IMR-90 (cell line): ENCODE results near the gene IP6K3. TPM values are rescaled to one million over a fixed set of nuclear protein-coding genes. Genes with fewer than 3 reads are reported as not detected.

Source experiments
- ATAC-seq: fragments of 200-7000 bp; cut with Tn5 transposase; 2 replicates; pipeline ENCODE4 v1.9.1; 2020; ENCODE audit warnings: low read depth, mild to moderate bottlenecking, moderate library complexity
- BruUV-seq: library from RNA; stranded (reverse); fragments of 400-500 nt; replicated peaks from 2 replicates; lab custom pipeline; 2021; lab: Mats Ljungman, UMichigan
- CTCF ChIA-PET: fragments of 300-600 bp; formaldehyde crosslinking; extraction: SDS; loops from one replicate; lab custom pipeline; 2021; ENCODE audit warnings: antibody characterized with exemption; lab: Yijun Ruan, JAX
- POLR2A ChIA-PET: fragments of 300-600 bp; sonication (Branson Sonifier 250); formaldehyde crosslinking; loops from one replicate; lab custom pipeline; 2022; ENCODE audit warnings: antibody characterized with exemption; ENCODE audit not compliant: unreplicated experiment; lab: Charles Lee
- DNase-seq: peaks from one replicate; pipeline ENCODE4 v3.0.0; 2013
- H2AFZ ChIP-seq: replicated peaks from 2 replicates; pipeline ENCODE3; 2013; ENCODE audit warnings: low read length, mild to moderate bottlenecking; ENCODE audit not compliant: poor library complexity
- H2AK5ac ChIP-seq: 2 replicates; pipeline ENCODE4 v1.6.1; 2013; ENCODE audit warnings: low read depth, low read length, inconsistent platforms
- H2AK9ac ChIP-seq: replicated peaks from 2 replicates; pipeline ENCODE3; 2013; ENCODE audit warnings: mild to moderate bottlenecking, low read depth, low read length, moderate library complexity; ENCODE audit not compliant: poor library complexity
- H2BK120ac ChIP-seq: 2 replicates; pipeline ENCODE4 v1.6.1; 2013; ENCODE audit warnings: low read depth, low read length, inconsistent platforms
- H2BK15ac ChIP-seq: 3 replicates; pipeline ENCODE4 v1.6.1; 2013; ENCODE audit warnings: low read depth, low read length, inconsistent platforms
- H2BK20ac ChIP-seq: 2 replicates; pipeline ENCODE4 v1.6.1; 2013; ENCODE audit warnings: low read depth, mild to moderate bottlenecking, inconsistent platforms, low read length, moderate library complexity
- H2BK5ac ChIP-seq: 2 replicates; pipeline ENCODE4 v1.6.1; 2013; ENCODE audit warnings: mild to moderate bottlenecking, low read depth, low read length, inconsistent platforms; ENCODE audit not compliant: poor library complexity, severe bottlenecking
- H3K14ac ChIP-seq: replicated peaks from 2 replicates; pipeline ENCODE4 v1.6.1; 2013; ENCODE audit warnings: low read depth, low read length, inconsistent platforms
- H3K18ac ChIP-seq: 2 replicates; pipeline ENCODE4 v1.6.1; 2013; ENCODE audit warnings: low read depth, low read length, control low read depth
- H3K23ac ChIP-seq: 2 replicates; pipeline ENCODE4 v1.6.1; 2013; ENCODE audit warnings: low read depth, low read length, inconsistent platforms
- H3K27ac ChIP-seq: 2 replicates; pipeline ENCODE4 v1.5.1; 2013; ENCODE audit warnings: mild to moderate bottlenecking, control low read depth, low read length; ENCODE audit not compliant: insufficient read depth
- H3K27me3 ChIP-seq: 2 replicates; pipeline ENCODE4 v1.6.1; 2013; ENCODE audit warnings: low read length; ENCODE audit not compliant: control insufficient read depth, insufficient read depth
- H3K36me3 ChIP-seq: 2 replicates; pipeline ENCODE4 v1.6.1; 2013; ENCODE audit warnings: low read length, mixed read lengths; ENCODE audit not compliant: control insufficient read depth, insufficient read depth
- H3K4ac ChIP-seq: 2 replicates; pipeline ENCODE4 v1.6.1; 2013; ENCODE audit warnings: low read depth, low read length, inconsistent platforms
- H3K4me1 ChIP-seq: 2 replicates; pipeline ENCODE4 v1.6.1; 2013; ENCODE audit warnings: low read length, mixed read lengths; ENCODE audit not compliant: control insufficient read depth, insufficient read depth
- H3K4me2 ChIP-seq: 2 replicates; pipeline ENCODE4 v1.6.1; 2013; ENCODE audit warnings: low read depth, mild to moderate bottlenecking, control low read depth, low read length, moderate library complexity
- H3K4me3 ChIP-seq: 2 replicates; pipeline ENCODE4 v1.5.1; 2013; ENCODE audit warnings: low read depth, mild to moderate bottlenecking, control low read depth, low read length, moderate library complexity; ENCODE audit not compliant: insufficient read depth
- H3K56ac ChIP-seq: 2 replicates; pipeline ENCODE4 v1.6.1; 2013; ENCODE audit warnings: low read length, inconsistent platforms; ENCODE audit not compliant: insufficient read depth; ENCODE audit errors: extremely low read depth
- H3K79me1 ChIP-seq, 2 experiments: 2 replicates each; pipeline ENCODE4 v1.6.1; 2013; ENCODE audit warnings: low read length in 2 of 2, inconsistent platforms in 1 of 2, low read depth in 1 of 2
- H3K9ac ChIP-seq: 2 replicates; pipeline ENCODE4 v1.6.1; 2013; ENCODE audit warnings: low read depth, low read length, control low read depth
- H3K9me1 ChIP-seq: 2 replicates; pipeline ENCODE4 v1.6.1; 2013; ENCODE audit warnings: low read length, inconsistent platforms; ENCODE audit not compliant: insufficient read depth
- H3K9me3 ChIP-seq: 2 replicates; pipeline ENCODE4 v1.6.1; 2013; ENCODE audit warnings: low read length; ENCODE audit not compliant: control insufficient read depth, insufficient read depth
- H4K20me1 ChIP-seq: 2 replicates; pipeline ENCODE4 v1.6.1; 2013; ENCODE audit warnings: low read length, inconsistent platforms; ENCODE audit not compliant: insufficient read depth
- H4K5ac ChIP-seq: 2 replicates; pipeline ENCODE4 v1.6.1; 2013; ENCODE audit warnings: mild to moderate bottlenecking, low read depth, low read length, control low read depth
- H4K8ac ChIP-seq, 2 experiments: 2 replicates each; pipeline ENCODE4 v1.6.1; 2013; ENCODE audit warnings: low read depth in 2 of 2, low read length in 2 of 2, control low read depth in 1 of 2, inconsistent platforms in 1 of 2
- H4K91ac ChIP-seq: 2 replicates; pipeline ENCODE4 v1.6.1; 2013; ENCODE audit warnings: low read depth, low read length, inconsistent platforms; ENCODE audit not compliant: insufficient read depth
- BHLHE40 ChIP-seq: fragments of 150-350 bp; IDR thresholded peaks from 2 replicates; pipeline ENCODE4 v1.6.1; 2016; ENCODE audit warnings: mild to moderate bottlenecking, low read depth, low read length
- ELK1 ChIP-seq: fragments of 150-350 bp; IDR thresholded peaks from 2 replicates; pipeline ENCODE4 v1.6.1; 2016; ENCODE audit warnings: low read depth, mild to moderate bottlenecking, low read length, moderate library complexity, borderline replicate concordance
- FOS ChIP-seq: fragments of 150-350 bp; IDR thresholded peaks from 2 replicates; pipeline ENCODE4 v1.6.1; 2016; ENCODE audit warnings: low read depth, low read length
- MAFK ChIP-seq: IDR thresholded peaks from 2 replicates; pipeline ENCODE4 v1.6.1; 2012; ENCODE audit warnings: low read depth, low read length, improper control_type of control experiment
- MXI1 ChIP-seq: IDR thresholded peaks from 2 replicates; pipeline ENCODE4 v1.6.1; 2012; ENCODE audit warnings: low read depth, mild to moderate bottlenecking, low read length, moderate library complexity, borderline replicate concordance
- RAD21 ChIP-seq: IDR thresholded peaks from 2 replicates; pipeline ENCODE4 v1.6.1; 2012; ENCODE audit warnings: low read length, improper control_type of control experiment
- RCOR1 ChIP-seq: IDR thresholded peaks from 2 replicates; pipeline ENCODE4 v1.6.1; 2012; ENCODE audit warnings: mild to moderate bottlenecking, low read length, improper control_type of control experiment; ENCODE audit not compliant: insufficient replicate concordance
- WGBS, 2 experiments: methylation state at CpG; one replicate each; pipeline versions ENCODE4 v1.1.5 to v1.1.7; 2013; ENCODE audit warnings: missing lambda C conversion rate in 2 of 2; ENCODE audit not compliant: insufficient read length in 1 of 2; ENCODE audit errors: extremely low coverage in 2 of 2; 5-methylcytosine and 5-hydroxymethylcytosine counted together
- dilution Hi-C: fragments of 300-500 bp; cut with HindIII; formaldehyde crosslinking; loops from one replicate; pipeline ENCODE4 v1.14.3; 2018; ENCODE audit warnings: low sequenced_read_pairs; ENCODE audit not compliant: unreplicated experiment
- in situ Hi-C: fragments of 300-500 bp; cut with MboI; formaldehyde crosslinking; loops from 3 replicates; pipeline ENCODE4 v1.14.3; 2019; ENCODE audit warnings: low sequenced_read_pairs, inconsistent platforms, mixed read lengths
- intact Hi-C: fragments of 100-400 bp; cut with micrococcal nuclease; formaldehyde crosslinking; loops from 2 replicates; pipeline ENCODE4 v1.10.0; 2022
- polyA plus RNA-seq, 3 experiments: library from polyadenylated mRNA; depleted of rRNA; stranded (reverse); fragments of >200 nt; gene quantifications; 2 replicates each; pipeline ENCODE4 v1.2.3, GENCODE V29; 2012; ENCODE audit warnings: low replicate concordance in 1 of 3
- total RNA-seq: library from RNA; depleted of rRNA; stranded (reverse); fragments of >200 nt; gene quantifications from 2 replicates; pipeline ENCODE4 v1.2.3, GENCODE V29; 2012
- TF ChIP-seq, protein P1 (sequence below): fragments of 150-350 bp; IDR thresholded peaks from 2 replicates; pipeline ENCODE4 v1.6.1; 2017; ENCODE audit warnings: mild to moderate bottlenecking, antibody characterized with exemption, low read length, low read depth

The IP6K3 gene
- total and polyA plus RNA-seq, 2 of the 4 experiments (the other 2 are of a cell fraction) = 0.18 to 0.51 TPM

- no peak overlapping the region for H2AK5ac ChIP-seq
- no peak overlapping the region for H2BK20ac ChIP-seq
- H3K9ac ChIP-seq = no peak overlapping the region
- no peak overlapping the region for H3K4me2 ChIP-seq
- no peak overlapping the region for H2BK15ac ChIP-seq
- peaks cover 5% of the 10 kb centered on the region for H3K4me1 ChIP-seq
- no peak overlapping the region for H3K23ac ChIP-seq
- peaks cover 4% of the 10 kb centered on the region for H3K36me3 ChIP-seq
- H4K20me1 ChIP-seq = no peaks in the 10 kb centered on the region
- intact Hi-C loops (no loop called here), in situ Hi-C loops (loop anchor here (10.0 kb wide), 1 partner anchor 440 kb away; no protein-coding TSS in a partner anchor), dilution Hi-C loops (no loop called here)
- ChIA-PET POLR2A (no interaction called here), CTCF (interaction anchor here (1.5 kb wide), 1 partner anchor 10 kb away, joined by 3 read pairs; no protein-coding TSS in a partner anchor)
- no peak overlapping the region for H3K27ac ChIP-seq
- H3K56ac ChIP-seq = no peak overlapping the region
- H2AK9ac ChIP-seq = no peak overlapping the region
- no peak overlapping the region for H2BK120ac ChIP-seq
- ATAC-seq = no peak
- peaks cover 16 to 19% of the 10 kb centered on the region in 2 experiments for H3K79me1 ChIP-seq
- H2AFZ ChIP-seq = no peak overlapping the region
- no peak for DNase-seq
- no peak overlapping the region for H3K18ac ChIP-seq
- no peaks in the 10 kb centered on the region for H3K9me3 ChIP-seq
- H4K8ac ChIP-seq = no peak overlapping the region
- peaks cover 8% of the 10 kb centered on the region for H3K9me1 ChIP-seq
- H3K4ac ChIP-seq = no peak overlapping the region
- no peak for TF ChIP-seq MAFK
- TF ChIP-seq RCOR1 = no peak
- TF ChIP-seq MXI1 = no peak
- TF ChIP-seq RAD21 = no peak
- no peak for TF ChIP-seq FOS
- TF ChIP-seq, protein P1, sequence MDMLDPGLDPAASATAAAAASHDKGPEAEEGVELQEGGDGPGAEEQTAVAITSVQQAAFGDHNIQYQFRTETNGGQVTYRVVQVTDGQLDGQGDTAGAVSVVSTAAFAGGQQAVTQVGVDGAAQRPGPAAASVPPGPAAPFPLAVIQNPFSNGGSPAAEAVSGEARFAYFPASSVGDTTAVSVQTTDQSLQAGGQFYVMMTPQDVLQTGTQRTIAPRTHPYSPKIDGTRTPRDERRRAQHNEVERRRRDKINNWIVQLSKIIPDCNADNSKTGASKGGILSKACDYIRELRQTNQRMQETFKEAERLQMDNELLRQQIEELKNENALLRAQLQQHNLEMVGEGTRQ = no peak
- no peak for TF ChIP-seq ELK1
- TF ChIP-seq BHLHE40 = no peak
- BruUV-seq = no TSS peak
- no peak overlapping the region for H2BK5ac ChIP-seq
- no peak overlapping the region for H4K5ac ChIP-seq
- no peak overlapping the region for H4K91ac ChIP-seq
- H3K14ac ChIP-seq = no peak overlapping the region
- H3K4me3 ChIP-seq = no peak overlapping the region
- H3K27me3 ChIP-seq = peaks cover 27% of the 10 kb centered on the region
- no CpG with 5 or more reads among the region's 7 CpGs for WGBS, 2 experiments
These were observed 32.2 kb downstream of the IP6K3 start for GRCh38 chr6:33714385-33715040.
